H1 (cell line): ENCODE measurements around the gene COL12A1.

Experiments
- CTCF ChIP-seq, 3 experiments: IDR thresholded peaks; 1 replicate in 2 of 3; 2 replicates in 1 of 3; pipeline versions ENCODE4 v1.5.1 to v1.6.1; 2011; ENCODE audit warnings: low read length in 3 of 3, mild to moderate bottlenecking in 3 of 3, inconsistent platforms in 2 of 3, low read depth in 1 of 3, moderate library complexity in 1 of 3; ENCODE audit not compliant: insufficient read depth in 1 of 3; ENCODE audit errors: control extremely low read depth in 1 of 3
- JUN ChIP-seq: IDR thresholded peaks from 2 replicates; pipeline ENCODE4 v1.6.1; 2011; ENCODE audit warnings: low read depth, mild to moderate bottlenecking, improper control_type of control experiment, low read length
- JUND ChIP-seq: IDR thresholded peaks from 2 replicates; pipeline ENCODE4 v1.6.1; 2011; ENCODE audit warnings: mild to moderate bottlenecking, improper control_type of control experiment, low read length
- POLR2AphosphoS5 ChIP-seq: IDR thresholded peaks from 2 replicates; pipeline ENCODE4 v1.6.1; 2011; ENCODE audit warnings: low read depth, low read length
- RFX5 ChIP-seq: IDR thresholded peaks from 2 replicates; pipeline ENCODE4 v1.6.1; 2011; ENCODE audit warnings: low read depth, low read length, improper control_type of control experiment, borderline replicate concordance
- SP1 ChIP-seq: IDR thresholded peaks from 2 replicates; pipeline ENCODE4 v1.6.1; 2011; ENCODE audit warnings: low read depth, low read length
- USF2 ChIP-seq: IDR thresholded peaks from 2 replicates; pipeline ENCODE4 v1.6.1; 2011; ENCODE audit warnings: low read length, improper control_type of control experiment
- ZNF274 ChIP-seq: IDR thresholded peaks from 2 replicates; pipeline ENCODE4 v1.7.0; 2012; ENCODE audit warnings: low read length, borderline replicate concordance; ENCODE audit errors: extremely low read depth

GRCh38 chr6:75176076-75176582 is 29.7 kb downstream of the COL12A1 start:
- TF ChIP-seq CTCF (IDR thresholded peaks at IDR 0.05; ENCODE audit: control extremely low read depth in 1 of 3, insufficient read depth in 1 of 3, low read depth in 1 of 3, low read length in 3 of 3) (no peak), USF2 (no peak), JUN (no peak), JUND (no peak), RFX5 (no peak), SP1 (no peak), ZNF274 (no peak), POLR2AphosphoS5 (no peak)
